Activated naive CD4-positive, alpha-beta T cell treated with anti-CD3 and anti-CD28 coated beads for 36 hours (primary cell): ENCODE data around the gene MED27. TPM values are rescaled to one million over a fixed set of nuclear protein-coding genes. Genes with fewer than 3 reads are reported as not detected.

Experiments
- CTCF ChIA-PET: fragments of 350-600 bp; sonication (Branson Sonifier 250); formaldehyde crosslinking; loops from one replicate; lab custom pipeline; 2021; ENCODE audit warnings: antibody characterized with exemption; lab: Charles Lee
- DNase-seq: peaks from one replicate; pipeline ENCODE4 v3.0.0-alpha.2; 2020
- H3K27ac Mint-ChIP-seq: one replicate; pipeline ENCODE4 v1.8.0; 2021; ENCODE audit warnings: mild to moderate bottlenecking, mixed read lengths
- H3K27me3 Mint-ChIP-seq: one replicate; pipeline ENCODE4 v1.8.0; 2021; ENCODE audit warnings: low read depth, mixed read lengths
- H3K36me3 Mint-ChIP-seq: one replicate; pipeline ENCODE4 v1.8.0; 2021; ENCODE audit warnings: low read depth, mixed read lengths
- H3K4me1 Mint-ChIP-seq: one replicate; pipeline ENCODE4 v1.8.0; 2021; ENCODE audit warnings: low read depth, mixed read lengths
- H3K4me3 Mint-ChIP-seq: one replicate; pipeline ENCODE4 v1.8.0; 2021; ENCODE audit warnings: mild to moderate bottlenecking, moderate library complexity, mixed read lengths
- H3K9me3 Mint-ChIP-seq: one replicate; pipeline ENCODE4 v1.8.0; 2021; ENCODE audit warnings: mixed read lengths
- intact Hi-C: fragments of 100-400 bp; cut with micrococcal nuclease; formaldehyde crosslinking; loops from one replicate; pipeline ENCODE4 v1.15.1; 2023
- total RNA-seq, 2 experiments: library from RNA; stranded (reverse); gene quantifications; one replicate each; pipeline ENCODE4 v1.2.3, GENCODE V29; 2021

Gene MED27
- total RNA-seq, 2 experiments from 2014 or later: 27.7 to 31.3 TPM

DNA sequence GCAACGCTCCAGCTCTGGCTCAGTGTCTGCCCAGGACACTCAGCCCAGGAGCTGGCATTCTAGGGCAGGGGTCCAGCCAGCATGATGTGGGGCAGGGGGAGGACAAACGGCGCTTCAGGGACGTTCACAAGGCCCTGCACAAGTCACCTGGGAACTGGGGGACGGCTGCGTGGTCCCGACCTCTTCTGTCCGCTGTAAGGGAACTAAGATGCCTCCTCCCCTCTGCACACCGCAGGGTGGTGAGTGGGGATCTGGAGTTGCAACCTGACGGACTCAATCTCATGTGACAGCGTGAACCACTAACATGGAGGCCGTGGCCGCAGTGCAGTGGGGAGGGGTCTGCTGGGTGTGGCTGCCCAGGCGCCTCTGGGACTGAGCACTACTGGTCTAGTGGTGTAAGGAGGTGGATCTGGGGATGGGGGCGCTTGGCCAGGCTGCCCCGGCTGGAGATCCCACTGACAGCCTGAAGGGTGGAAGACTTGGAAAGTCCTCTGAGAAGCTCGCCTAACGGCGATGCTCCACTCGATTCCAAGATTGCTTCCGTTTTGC is 251.8 kb downstream of the MED27 start:
- intact Hi-C loops: no loop called here
- H3K36me3 Mint-ChIP-seq: no peaks in the 10 kb centered on the region
- H3K4me3 Mint-ChIP-seq: no peak overlapping the region
- H3K9me3 Mint-ChIP-seq: no peaks in the 10 kb centered on the region
- DNase-seq: no peak
- CTCF ChIA-PET: no interaction called here
- H3K4me1 Mint-ChIP-seq: no peaks in the 10 kb centered on the region
- peaks cover 15% of the 10 kb centered on the region for H3K27me3 Mint-ChIP-seq
- no peak overlapping the region for H3K27ac Mint-ChIP-seq

DNA sequence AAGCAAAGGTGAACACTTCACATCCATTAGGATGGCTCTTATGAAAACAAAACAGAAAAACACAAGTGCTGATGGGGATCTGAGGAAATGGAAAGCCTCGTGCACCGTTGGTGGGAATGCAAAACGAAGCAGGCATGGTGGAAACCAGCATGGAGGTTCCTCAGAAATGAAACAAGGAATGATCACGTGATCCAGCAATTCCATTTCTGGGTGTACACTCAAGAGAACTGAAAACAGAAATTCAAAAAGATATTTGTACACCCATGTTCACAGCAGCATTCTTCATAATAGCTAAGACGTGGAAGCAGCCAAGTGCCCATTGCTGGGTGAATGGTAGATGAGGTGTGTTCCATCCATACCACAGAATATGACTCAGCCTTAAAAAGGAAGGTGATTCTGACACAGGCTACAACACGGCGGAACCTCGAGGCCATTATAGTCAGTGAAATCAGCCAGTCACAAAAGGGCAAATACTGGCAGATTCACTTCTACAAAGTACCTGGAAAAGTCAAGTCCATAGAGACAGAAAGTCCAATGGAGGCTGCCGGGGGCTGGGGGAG is 252.6 kb downstream of the MED27 start:
- CTCF ChIA-PET: no interaction called here
- Mint-ChIP-seq H3K36me3 (no peaks in the 10 kb centered on the region), H3K27me3 (peaks cover 12% of the 10 kb centered on the region), H3K4me1 (no peaks in the 10 kb centered on the region), H3K4me3 (no peak overlapping the region), H3K27ac (no peak overlapping the region), H3K9me3 (no peaks in the 10 kb centered on the region)
- DNase-seq: no peak
- intact Hi-C loops: no loop called here

DNA sequence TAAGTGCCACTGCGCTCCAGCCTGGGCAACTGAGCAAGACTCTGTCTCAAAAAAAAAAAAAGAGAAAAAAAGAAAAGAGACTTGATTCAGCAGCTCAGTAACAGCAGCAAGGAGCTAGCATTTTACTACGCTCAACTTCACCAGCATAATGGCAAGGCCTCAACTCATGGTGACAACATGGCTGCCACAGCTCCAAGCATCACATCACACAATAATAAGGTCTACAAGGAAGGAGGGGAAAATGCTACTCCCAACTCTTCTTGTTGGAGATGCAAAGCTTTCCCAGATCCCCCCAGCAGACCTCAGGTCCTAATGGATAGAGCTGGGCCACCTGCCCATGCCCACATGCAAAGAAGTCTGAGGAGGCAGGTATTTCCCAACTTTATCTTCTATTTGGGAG is 253.6 kb downstream of the MED27 start:
- Mint-ChIP-seq H3K4me3 (no peak overlapping the region), H3K27me3 (peaks cover 9% of the 10 kb centered on the region), H3K36me3 (no peaks in the 10 kb centered on the region), H3K4me1 (no peaks in the 10 kb centered on the region), H3K27ac (no peak overlapping the region), H3K9me3 (no peaks in the 10 kb centered on the region)
- intact Hi-C loops: no loop called here
- no peak for DNase-seq
- CTCF ChIA-PET: interaction anchor here (0.6 to 0.8 kb wide), 3 partner anchors 63 to 960 kb away, joined by 4 to 6 read pairs (median 4); no protein-coding TSS in a partner anchor

DNA sequence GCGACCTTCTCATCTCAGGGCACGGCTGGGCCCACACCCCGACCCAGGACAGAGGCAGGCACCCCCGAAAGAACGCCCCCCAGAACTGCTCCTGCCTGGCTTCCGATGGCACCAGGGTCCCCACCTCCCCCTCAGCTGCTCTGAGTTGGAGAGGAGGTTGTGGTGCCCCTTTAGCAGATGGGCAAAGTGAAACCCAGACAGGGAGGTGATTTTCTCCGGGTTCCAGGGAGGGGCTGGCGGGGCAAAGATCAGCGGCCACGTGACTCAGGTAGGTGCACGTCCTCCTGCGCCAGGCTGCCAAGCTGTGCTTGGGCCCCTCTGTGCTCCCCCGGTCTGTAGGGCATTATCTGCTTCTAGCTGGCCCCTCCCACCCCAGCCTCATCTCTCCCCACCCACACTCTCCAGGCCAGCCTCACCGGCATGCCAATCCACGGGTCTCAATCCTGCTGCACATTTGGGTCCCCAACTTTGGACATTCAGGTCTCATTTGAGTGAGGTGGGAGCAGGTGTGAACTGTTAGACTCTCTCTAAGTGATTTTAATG is 254.6 kb downstream of the MED27 start:
- intact Hi-C loops: no loop called here
- H3K9me3 Mint-ChIP-seq: no peaks in the 10 kb centered on the region
- H3K4me1 Mint-ChIP-seq: no peaks in the 10 kb centered on the region
- H3K4me3 Mint-ChIP-seq: no peak overlapping the region
- CTCF ChIA-PET: no interaction called here
- DNase-seq: no peak
- H3K27ac Mint-ChIP-seq: no peak overlapping the region
- H3K27me3 Mint-ChIP-seq: peaks cover 16% of the 10 kb centered on the region
- no peaks in the 10 kb centered on the region for H3K36me3 Mint-ChIP-seq

DNA sequence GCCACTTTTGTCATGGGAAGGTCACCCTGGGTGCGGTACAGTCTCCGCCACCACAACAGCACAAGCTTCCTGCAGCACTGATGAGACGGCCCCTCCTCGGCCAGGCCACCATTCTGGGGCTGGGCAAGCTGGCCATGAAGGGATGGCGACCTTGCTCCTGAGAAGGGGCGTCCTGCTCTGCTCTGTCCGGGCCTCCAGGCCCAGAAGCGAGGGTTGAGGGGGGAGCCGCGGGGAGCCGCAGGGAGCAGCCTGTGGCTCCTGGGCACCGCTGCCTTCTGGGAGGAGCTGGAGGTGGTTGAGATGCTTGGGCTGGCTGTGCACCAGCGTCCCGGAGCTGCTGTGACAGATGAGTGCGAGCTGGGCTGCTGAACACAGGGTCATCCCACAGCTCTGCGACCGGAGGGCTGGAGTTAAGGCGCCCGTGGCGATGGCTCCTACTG is 255.5 kb downstream of the MED27 start:
- no peaks in the 10 kb centered on the region for H3K9me3 Mint-ChIP-seq
- intact Hi-C loops: no loop called here
- CTCF ChIA-PET: no interaction called here
- no peaks in the 10 kb centered on the region for H3K4me1 Mint-ChIP-seq
- H3K4me3 Mint-ChIP-seq: no peak overlapping the region
- H3K27me3 Mint-ChIP-seq: peaks cover 16% of the 10 kb centered on the region
- H3K36me3 Mint-ChIP-seq: no peaks in the 10 kb centered on the region
- no peak overlapping the region for H3K27ac Mint-ChIP-seq
- no peak for DNase-seq

DNA sequence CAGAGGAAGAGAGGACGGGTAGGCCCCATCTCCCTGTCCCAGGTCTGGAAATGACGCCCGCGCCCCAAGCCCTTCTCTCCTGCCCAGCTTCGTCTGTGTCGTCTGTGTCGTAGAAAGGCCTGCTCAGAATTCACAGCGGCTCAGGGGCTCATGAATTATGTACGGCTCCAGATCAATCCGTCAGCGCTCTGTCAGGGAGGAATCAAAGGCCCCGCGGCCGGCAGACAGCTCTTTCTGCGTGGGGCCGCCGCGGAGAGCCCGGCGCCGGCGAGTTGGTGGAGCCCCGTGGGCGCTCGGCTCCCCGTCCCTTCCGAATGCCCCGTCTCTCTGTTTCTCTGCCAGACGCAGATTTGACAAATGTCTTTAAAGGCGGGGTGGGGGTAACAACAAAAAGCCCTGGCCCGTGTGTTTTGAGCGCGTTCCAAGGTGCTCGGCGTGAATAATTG is 255.9 kb downstream of the MED27 start:
- no peaks in the 10 kb centered on the region for H3K9me3 Mint-ChIP-seq

DNA sequence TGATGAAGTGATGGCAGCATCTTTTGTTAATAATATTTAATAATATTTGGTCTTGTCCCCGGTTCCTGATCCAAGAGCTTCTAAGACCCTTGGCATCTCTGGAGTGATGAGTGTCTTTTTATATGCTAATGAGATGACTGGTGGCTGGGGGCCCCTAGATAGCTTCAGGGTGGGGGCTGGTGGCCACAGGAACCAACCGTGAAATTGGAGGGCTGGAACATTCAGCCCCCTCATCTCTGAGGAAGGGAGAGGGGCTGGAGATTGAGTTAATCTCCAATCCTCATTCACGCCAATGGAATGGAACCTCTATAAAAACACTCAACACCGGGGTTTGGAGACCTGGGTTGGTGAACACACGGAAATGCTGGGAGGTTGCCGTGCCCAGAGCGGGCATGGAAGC is 261.6 kb downstream of the MED27 start:
- DNase-seq: no peak
- H3K4me3 Mint-ChIP-seq: no peak overlapping the region
- no peaks in the 10 kb centered on the region for H3K4me1 Mint-ChIP-seq
- intact Hi-C loops: no loop called here
- H3K27me3 Mint-ChIP-seq: peaks cover 13% of the 10 kb centered on the region
- H3K36me3 Mint-ChIP-seq: no peaks in the 10 kb centered on the region
- H3K27ac Mint-ChIP-seq: no peak overlapping the region
- CTCF ChIA-PET: no interaction called here
- no peaks in the 10 kb centered on the region for H3K9me3 Mint-ChIP-seq

More for the DNA sequence above, 255.9 kb downstream of the MED27 start:
- Mint-ChIP-seq H3K27ac (no peak overlapping the region), H3K4me3 (no peak overlapping the region), H3K4me1 (no peaks in the 10 kb centered on the region), H3K36me3 (no peaks in the 10 kb centered on the region), H3K27me3 (peaks cover 18% of the 10 kb centered on the region)
- no peak for DNase-seq
- intact Hi-C loops: no loop called here
- CTCF ChIA-PET: no interaction called here

DNA sequence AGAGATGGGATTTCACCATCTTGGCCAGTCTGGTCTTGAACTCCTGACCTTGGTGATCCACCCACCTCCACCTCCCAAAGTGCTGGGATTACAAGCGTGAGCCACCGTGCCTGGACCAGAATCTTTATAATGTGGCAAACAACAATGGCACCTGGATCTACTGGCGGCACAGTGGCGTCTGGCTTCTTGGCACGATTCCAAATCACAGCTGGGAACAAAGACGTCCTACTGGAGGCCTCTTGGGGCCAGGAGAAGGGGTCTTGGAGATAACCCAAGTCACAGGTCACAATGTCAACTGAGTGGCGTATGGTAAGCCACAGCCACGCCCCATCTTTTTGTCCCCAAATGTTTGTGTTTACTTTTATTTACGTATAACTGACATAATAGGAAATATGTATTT is 262.0 kb downstream of the MED27 start:
- CTCF ChIA-PET: no interaction called here
- peaks cover 15% of the 10 kb centered on the region for H3K27me3 Mint-ChIP-seq
- no peaks in the 10 kb centered on the region for H3K9me3 Mint-ChIP-seq
- no peak overlapping the region for H3K27ac Mint-ChIP-seq
- intact Hi-C loops: no loop called here
- no peak for DNase-seq
- H3K36me3 Mint-ChIP-seq: no peaks in the 10 kb centered on the region
- no peaks in the 10 kb centered on the region for H3K4me1 Mint-ChIP-seq
- no peak overlapping the region for H3K4me3 Mint-ChIP-seq

DNA sequence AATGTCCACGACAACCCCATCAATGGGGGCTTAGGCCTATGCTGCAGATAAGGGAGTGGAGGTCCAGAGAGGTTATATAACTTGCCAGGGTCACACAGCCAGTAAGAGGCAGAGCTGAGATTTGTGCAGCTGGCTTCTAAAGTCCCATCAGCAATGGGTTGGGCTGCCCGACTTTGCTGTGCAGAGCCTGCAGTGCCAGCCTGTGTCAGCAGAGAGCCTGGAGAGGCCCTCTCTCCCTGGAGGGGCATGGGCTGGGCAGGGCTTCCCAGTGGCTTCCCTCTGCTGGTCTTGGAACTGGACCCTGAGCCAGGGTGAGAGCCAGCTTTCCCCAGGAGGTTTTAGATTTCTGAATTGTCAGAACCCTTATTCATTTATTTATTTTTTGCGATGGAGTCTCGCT is 262.6 kb downstream of the MED27 start:
- CTCF ChIA-PET: no interaction called here
- intact Hi-C loops: no loop called here
- DNase-seq: no peak
- Mint-ChIP-seq H3K4me1 (no peaks in the 10 kb centered on the region), H3K4me3 (no peak overlapping the region), H3K27ac (no peak overlapping the region), H3K36me3 (no peaks in the 10 kb centered on the region), H3K9me3 (no peaks in the 10 kb centered on the region), H3K27me3 (peaks cover 17% of the 10 kb centered on the region)

DNA sequence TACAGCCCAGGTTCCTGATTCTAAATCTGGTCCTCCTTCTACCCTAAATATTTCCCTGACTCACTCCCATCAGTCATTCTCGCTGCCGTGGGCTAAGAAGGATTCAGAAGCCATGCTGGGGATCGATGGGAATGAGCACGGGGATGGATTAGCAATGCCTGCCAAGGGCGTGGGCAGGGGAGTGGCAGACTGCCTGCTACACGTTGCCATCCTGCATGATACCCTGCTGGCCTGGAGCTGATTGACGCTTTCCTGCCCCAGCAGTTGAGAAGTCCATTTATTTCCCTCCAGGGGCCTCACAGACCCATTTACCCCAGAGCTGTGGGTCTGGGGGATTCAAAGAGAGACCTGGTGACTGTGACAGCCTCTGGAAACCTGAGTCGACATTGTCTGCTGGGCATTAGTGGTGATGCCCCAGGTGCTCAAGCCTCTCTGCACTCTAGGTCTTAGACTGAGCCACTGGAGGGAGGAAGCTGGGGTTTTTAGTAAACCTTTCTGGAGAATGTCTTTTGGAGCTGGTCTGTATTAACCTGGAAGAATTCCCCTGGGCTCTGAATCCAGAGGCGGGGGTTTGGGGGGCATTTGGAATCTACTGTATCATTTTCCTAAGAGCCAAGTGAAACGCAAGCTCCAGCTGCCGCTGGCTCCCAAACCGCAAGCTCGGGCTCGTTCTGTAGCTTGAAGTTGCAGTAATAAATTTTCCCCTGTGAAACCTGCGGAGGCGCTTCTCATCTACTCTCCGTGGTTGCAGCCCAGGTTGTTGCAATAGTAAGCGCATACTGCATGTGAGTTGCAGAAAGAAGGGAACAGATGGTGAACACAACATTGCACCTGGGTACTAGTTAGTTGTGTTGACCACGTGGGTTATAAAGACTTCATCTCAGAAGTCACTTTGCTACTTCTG is 263.4 kb downstream of the MED27 start:
- H3K27me3 Mint-ChIP-seq: peaks cover 20% of the 10 kb centered on the region
- H3K4me3 Mint-ChIP-seq: no peak overlapping the region
- CTCF ChIA-PET: interaction anchor here (1.4 kb wide), 1 partner anchor 53 kb away, joined by 3 read pairs; no protein-coding TSS in a partner anchor
- intact Hi-C loops: no loop called here
- H3K36me3 Mint-ChIP-seq: no peaks in the 10 kb centered on the region
- no peaks in the 10 kb centered on the region for H3K4me1 Mint-ChIP-seq
- no peaks in the 10 kb centered on the region for H3K9me3 Mint-ChIP-seq
- H3K27ac Mint-ChIP-seq: no peak overlapping the region
- DNase-seq: no peak

DNA sequence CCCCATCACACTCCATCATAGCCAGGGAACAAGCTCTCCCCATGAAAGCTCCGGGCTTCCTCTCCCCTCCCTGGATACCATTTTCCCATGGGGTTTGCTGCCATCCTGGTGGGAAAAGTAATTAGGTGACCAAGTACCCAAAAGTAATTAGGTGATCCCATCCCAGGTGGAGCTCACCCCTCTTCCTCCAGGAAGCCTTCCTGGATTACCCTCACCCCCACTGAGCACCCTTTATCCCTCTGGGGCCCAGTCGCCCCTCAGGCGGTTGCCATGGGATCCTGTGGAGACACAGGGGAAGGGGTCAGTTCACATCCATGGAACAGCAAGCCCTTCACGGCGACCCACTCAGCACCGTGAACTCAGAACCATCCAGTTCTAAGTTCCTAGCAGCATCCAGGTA is 265.0 kb downstream of the MED27 start:
- no peak for DNase-seq
- Mint-ChIP-seq H3K4me3 (no peak overlapping the region), H3K4me1 (no peaks in the 10 kb centered on the region), H3K36me3 (no peaks in the 10 kb centered on the region), H3K27ac (no peak overlapping the region), H3K9me3 (no peaks in the 10 kb centered on the region), H3K27me3 (peaks cover 14% of the 10 kb centered on the region)
- CTCF ChIA-PET: interaction anchor here (0.7 kb wide), 1 partner anchor 930 kb away, joined by 3 read pairs; no protein-coding TSS in a partner anchor
- intact Hi-C loops: no loop called here

DNA sequence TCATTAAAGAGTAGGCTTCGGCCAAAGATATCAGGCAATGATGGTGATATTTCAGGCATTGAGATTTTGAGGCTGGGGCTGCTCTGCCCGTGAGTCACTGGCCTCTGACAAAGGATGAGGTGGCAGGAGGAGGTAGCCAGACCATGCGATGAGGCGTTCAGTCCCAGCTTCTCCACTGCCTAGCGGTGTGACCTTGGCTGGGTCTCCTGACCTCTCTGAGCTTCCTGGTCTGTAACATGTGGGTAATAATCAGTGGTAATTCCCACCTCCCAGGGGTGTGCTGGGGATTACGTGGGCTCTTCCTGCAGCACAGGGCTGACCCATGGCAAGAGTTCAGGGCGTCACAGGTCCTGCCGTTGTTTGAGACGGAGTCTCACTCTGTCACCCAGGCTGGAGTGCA is 266.6 kb downstream of the MED27 start:
- H3K27ac Mint-ChIP-seq: no peak overlapping the region
- no peaks in the 10 kb centered on the region for H3K9me3 Mint-ChIP-seq
- CTCF ChIA-PET: no interaction called here
- DNase-seq: no peak
- no peaks in the 10 kb centered on the region for H3K36me3 Mint-ChIP-seq
- H3K27me3 Mint-ChIP-seq: peaks cover 19% of the 10 kb centered on the region
- intact Hi-C loops: no loop called here
- no peaks in the 10 kb centered on the region for H3K4me1 Mint-ChIP-seq
- no peak overlapping the region for H3K4me3 Mint-ChIP-seq
